G401 (cell line): ENCODE measurements around the gene DLG1. TPM values are rescaled to one million over a fixed set of nuclear protein-coding genes. Genes with fewer than 3 reads are reported as not detected.
"Not testable (repeated sequence)": the region's sequence is repeated elsewhere in the genome, so short reads cannot be mapped to it uniquely, and the experiment has no call there.

ENCODE experiments used
- DNase-seq: peaks from one replicate; pipeline ENCODE4 v3.0.0-alpha.2; 2015; ENCODE audit warnings: low spot score
- in situ Hi-C: cut with HindIII; loops from 2 replicates; pipeline ENCODE4 v1.10.0; 2016; ENCODE audit warnings: low sequenced_read_pairs, mixed read lengths
- total RNA-seq: library from RNA; depleted of rRNA; stranded (reverse); fragments of >200 nt; shearing (Covaris generic); gene quantifications from 2 replicates; pipeline ENCODE4 v1.2.3, GENCODE V29; 2014

The DLG1 gene
- total RNA-seq, 1 experiment from 2014 or later = 35.0 TPM

- DNase-seq = peak; percentile 45
- in situ Hi-C loops = no loop called here
Measured at GRCh38 chr3:197295871-197296270, 2.5 kb downstream of the DLG1 start.

- in situ Hi-C loops = no loop called here
- no peak for DNase-seq
Measured at GRCh38 chr3:197293605-197294237, 4.7 kb downstream of the DLG1 start.

- in situ Hi-C loops = no loop called here
- no peak for DNase-seq
Measured at GRCh38 chr3:197292648-197293047, 5.8 kb downstream of the DLG1 start.

GRCh38 chr3:197292083-197292646 lies 6.2 kb downstream of the DLG1 start:
- no peak for DNase-seq

GRCh38 chr3:197289726-197290125 lies 8.7 kb downstream of the DLG1 start:
- in situ Hi-C loops = no loop called here
- DNase-seq = no peak

More at GRCh38 chr3:197292083-197292646, 6.2 kb downstream of the DLG1 start:
- in situ Hi-C loops = no loop called here

GRCh38 chr3:197286678-197287077 lies 11.7 kb downstream of the DLG1 start:
- in situ Hi-C loops = no loop called here
- no peak for DNase-seq

GRCh38 chr3:197285557-197285956 lies 12.9 kb downstream of the DLG1 start:
- in situ Hi-C loops = no loop called here
- DNase-seq = no peak

- in situ Hi-C loops = no loop called here
- DNase-seq = no peak
Measured at GRCh38 chr3:197283045-197283444, 15.4 kb downstream of the DLG1 start.

GRCh38 chr3:197281849-197282248 lies 16.6 kb downstream of the DLG1 start:
- no peak for DNase-seq
- in situ Hi-C loops = no loop called here

- in situ Hi-C loops = no loop called here
- DNase-seq = no peak
Measured at GRCh38 chr3:197280156-197280555, 18.3 kb downstream of the DLG1 start.

GRCh38 chr3:197278933-197279332 lies 19.5 kb downstream of the DLG1 start:
- in situ Hi-C loops = no loop called here
- no peak for DNase-seq

GRCh38 chr3:197276808-197277207 lies 21.6 kb downstream of the DLG1 start:
- in situ Hi-C loops, DNase-seq: not testable (repeated sequence)

GRCh38 chr3:197270558-197271317 lies 27.7 kb downstream of the DLG1 start:
- no peak for DNase-seq
- in situ Hi-C loops = no loop called here

GRCh38 chr3:197269024-197269423 lies 29.4 kb downstream of the DLG1 start:
- in situ Hi-C loops = no loop called here
- no peak for DNase-seq

GRCh38 chr3:197268294-197268693 lies 30.1 kb downstream of the DLG1 start:
- DNase-seq = no peak
- in situ Hi-C loops = no loop called here

- no peak for DNase-seq
- in situ Hi-C loops = no loop called here
Measured at GRCh38 chr3:197266331-197266730, 32.1 kb downstream of the DLG1 start.

- in situ Hi-C loops = no loop called here
- no peak for DNase-seq
Measured at GRCh38 chr3:197262709-197263108, 35.7 kb downstream of the DLG1 start.

GRCh38 chr3:197261164-197261509 lies 37.3 kb downstream of the DLG1 start:
- in situ Hi-C loops = no loop called here
- DNase-seq = no peak

- peak; percentile 59 for DNase-seq
- in situ Hi-C loops = no loop called here
Measured at GRCh38 chr3:197260491-197261163, 37.8 kb downstream of the DLG1 start.

GRCh38 chr3:197259096-197259495 lies 39.3 kb downstream of the DLG1 start:
- in situ Hi-C loops = no loop called here
- DNase-seq = peak; percentile 69
